CD4-positive, alpha-beta memory T cell (primary cell): ENCODE data around the gene HLA-DRB5. TPM values are rescaled to one million over a fixed set of nuclear protein-coding genes. Genes with fewer than 3 reads are reported as not detected.
"Not testable (repeated sequence)": the region's sequence is repeated elsewhere in the genome, so short reads cannot be mapped to it uniquely, and the experiment has no call there.

Source experiments
- CTCF ChIA-PET: fragments of 350-600 bp; sonication (Branson Sonifier 250); formaldehyde crosslinking; loops from one replicate; lab custom pipeline; 2021; ENCODE audit warnings: inconsistent platforms; ENCODE audit not compliant: partially characterized antibody; lab: Charles Lee
- POLR2A ChIA-PET: fragments of 350-600 bp; sonication (Branson Sonifier 250); formaldehyde crosslinking; loops from one replicate; lab custom pipeline; 2021; ENCODE audit not compliant: partially characterized antibody; lab: Charles Lee
- DNase-seq, 5 donors: peaks; one replicate each; pipeline versions ENCODE4 v3.0.0 to v3.0.0-alpha.2; 2020 to 2022; ENCODE audit warnings: mixed read lengths in 1 of 5
- H3K27ac ChIP-seq: one replicate; pipeline ENCODE4 v1.7.0; 2013; ENCODE audit warnings: low read depth, low read length
- H3K27me3 ChIP-seq: 2 replicates; pipeline ENCODE4 v1.7.0; 2013; ENCODE audit warnings: mild to moderate bottlenecking, low read length, moderate library complexity; ENCODE audit not compliant: insufficient read depth
- H3K36me3 ChIP-seq: 2 replicates; pipeline ENCODE4 v1.7.0; 2013; ENCODE audit warnings: mild to moderate bottlenecking, low read length, moderate library complexity; ENCODE audit not compliant: insufficient read depth
- H3K4me1 ChIP-seq: 2 replicates; pipeline ENCODE4 v1.7.0; 2013; ENCODE audit warnings: mild to moderate bottlenecking, low read length, moderate library complexity; ENCODE audit not compliant: insufficient read depth
- H3K4me3 ChIP-seq, 2 donors: one replicate each; pipeline ENCODE4 v1.7.0; 2013; ENCODE audit warnings: low read length in 2 of 2, mild to moderate bottlenecking in 1 of 2
- H3K9me3 ChIP-seq, 2 donors: one replicate each; pipeline ENCODE4 v1.7.0; 2013; ENCODE audit warnings: low read length in 2 of 2, control low read depth in 1 of 2; ENCODE audit not compliant: control insufficient read depth in 1 of 2
- H3K27ac Mint-ChIP-seq, 7 donors: one replicate each; pipeline ENCODE4 v1.8.0; 2020 to 2021; ENCODE audit warnings: mixed read lengths in 7 of 7, mild to moderate bottlenecking in 6 of 7, inconsistent platforms in 3 of 7, moderate library complexity in 3 of 7
- H3K27me3 Mint-ChIP-seq, 2 donors: one replicate each; pipeline ENCODE4 v1.8.0; 2020 to 2021; ENCODE audit warnings: mixed read lengths in 2 of 2
- H3K36me3 Mint-ChIP-seq, 2 donors: one replicate each; pipeline ENCODE4 v1.8.0; 2020 to 2021; ENCODE audit warnings: mixed read lengths in 2 of 2, inconsistent platforms in 1 of 2, mild to moderate bottlenecking in 1 of 2
- H3K4me1 Mint-ChIP-seq, 4 donors: one replicate each; pipeline ENCODE4 v1.8.0; 2020 to 2021; ENCODE audit warnings: mixed read lengths in 4 of 4, mild to moderate bottlenecking in 1 of 4
- H3K4me3 Mint-ChIP-seq, 8 donors: one replicate each; pipeline ENCODE4 v1.8.0; 2020 to 2021; ENCODE audit warnings: mixed read lengths in 8 of 8, mild to moderate bottlenecking in 7 of 8, moderate library complexity in 6 of 8, inconsistent platforms in 3 of 8
- H3K9me3 Mint-ChIP-seq, 8 donors: one replicate each; pipeline ENCODE4 v1.8.0; 2020 to 2021; ENCODE audit warnings: mixed read lengths in 8 of 8, mild to moderate bottlenecking in 5 of 8, inconsistent platforms in 3 of 8, moderate library complexity in 1 of 8
- intact Hi-C: fragments of 100-400 bp; cut with micrococcal nuclease; formaldehyde crosslinking; loops from one replicate; pipeline ENCODE4 v1.15.1; 2023
- polyA plus RNA-seq, 2 donors: library from polyadenylated mRNA; unstranded; fragments of 300-500 nt; fragmentation: Illumina TruSeq; gene quantifications; one replicate each; pipeline ENCODE4 v1.2.3, GENCODE V29; 2021
- total RNA-seq, 2 experiments: library from RNA; stranded (reverse); gene quantifications; one replicate each; pipeline ENCODE4 v1.2.3, GENCODE V29; 2021

HLA-DRB5 gene
- total RNA-seq (1 to 10 TPM in 1 of 2 experiments, under 1 TPM in 1; 0.86 to 1.9 TPM), polyA plus RNA-seq (10 to 100 TPM in 1 of 2 donors, under 1 TPM in 1; 0.46 to 14.2 TPM)

DNA sequence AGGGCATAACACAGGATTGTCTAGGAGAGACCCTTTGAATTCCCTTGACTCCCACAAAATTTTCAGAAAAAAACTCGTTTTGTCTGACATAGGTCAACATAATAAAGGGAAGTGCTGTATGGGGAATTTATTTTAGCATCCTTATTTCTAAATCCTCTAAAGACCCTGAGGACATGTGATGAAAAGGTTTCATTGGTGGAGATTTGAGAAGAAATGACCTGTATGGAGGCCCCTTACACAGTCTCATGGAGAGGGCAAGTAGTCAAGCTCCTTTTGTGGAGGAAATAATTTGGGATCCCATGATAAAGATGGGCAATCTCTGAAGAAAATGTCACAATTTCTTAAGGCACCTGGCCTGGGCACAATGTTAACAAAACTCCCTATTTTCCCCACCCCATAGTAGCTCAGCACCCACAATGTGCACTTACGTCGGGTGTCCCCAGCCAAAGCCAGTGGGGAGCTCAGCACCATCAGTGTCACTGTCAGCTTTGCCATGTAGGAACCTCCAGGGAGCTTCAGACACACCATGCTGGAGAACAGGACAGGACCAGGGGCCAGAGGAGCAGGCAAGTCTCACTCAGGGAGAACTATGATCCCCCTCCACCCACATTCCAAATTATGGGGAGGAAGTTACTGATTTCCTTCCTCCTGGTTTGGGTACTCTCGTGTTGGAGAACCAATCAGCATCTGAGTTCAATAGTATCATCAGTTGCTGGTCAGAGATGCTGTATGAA, at the start of gene HLA-DRB5:
Gene HLA-DRB5 (minus strand): TSS at position 591 of the 734 bp plus-strand sequence. CDS start 63 bp downstream, at position 528.
- Histone ChIP-seq H3K4me3 (peak within 1 kb of the TSS in 1 of 2 donors; percentile 43), H3K36me3 (no peaks in the 10 kb centered on the region), H3K27ac (peak within 1 kb of the TSS; percentile 21), H3K27me3 (no peaks in the 10 kb centered on the region), H3K4me1 (no peaks in the 10 kb centered on the region), H3K9me3 (no peaks in the 10 kb centered on the region)
- Mint-ChIP-seq H3K27me3 (peaks cover 0 to 1% of the 10 kb centered on the region in 2 donors), H3K4me1 (peaks cover 0 to 10% (median under 1%) of the 10 kb centered on the region in 4 donors), H3K36me3 (no peaks in the 10 kb centered on the region), H3K4me3 (peak within 1 kb of the TSS; percentile 40 to 78 (median 54)), H3K27ac (peak within 1 kb of the TSS in 5 of 7 donors; percentile 15 to 73 (median 36)), H3K9me3 (no peaks in the 10 kb centered on the region)
- ChIA-PET POLR2A (no interaction called here), CTCF (no interaction called here)
- peak in 2 of 5 donors; percentile 11 to 34 for DNase-seq
- intact Hi-C loops, result loop anchor here (2.0 kb wide), 1 partner anchor 59 kb away; the partner anchor contains the start of gene HLA-DRB1

- DNase-seq, result no peak
- Mint-ChIP-seq H3K4me1 (peaks cover 8 to 14% (median 10%) of the 10 kb centered on the region in 4 donors), H3K27me3 (peaks cover 2 to 8% of the 10 kb centered on the region in 2 donors), H3K27ac (peak overlapping the region in 1 of 7 donors; percentile 6), H3K36me3 (no peaks in the 10 kb centered on the region), H3K9me3 (peaks cover 0 to 2% (median 0%) of the 10 kb centered on the region in 8 donors), H3K4me3 (peak overlapping the region in 3 of 8 donors; percentile 12 to 26 (median 25))
- H3K4me1 ChIP-seq, result peaks cover 4% of the 10 kb centered on the region
- H3K27me3 ChIP-seq, result no peaks in the 10 kb centered on the region
- ChIA-PET POLR2A (no interaction called here), CTCF (no interaction called here)
- H3K4me3 ChIP-seq, result no peak overlapping the region
- no peaks in the 10 kb centered on the region for H3K9me3 ChIP-seq
- no peaks in the 10 kb centered on the region for H3K36me3 ChIP-seq
- H3K27ac ChIP-seq, result no peak overlapping the region
- intact Hi-C loops, result no loop called here
Observed at GRCh38 chr6:32578962-32579361, 48.9 kb upstream of the HLA-DRB5 start.

DNA sequence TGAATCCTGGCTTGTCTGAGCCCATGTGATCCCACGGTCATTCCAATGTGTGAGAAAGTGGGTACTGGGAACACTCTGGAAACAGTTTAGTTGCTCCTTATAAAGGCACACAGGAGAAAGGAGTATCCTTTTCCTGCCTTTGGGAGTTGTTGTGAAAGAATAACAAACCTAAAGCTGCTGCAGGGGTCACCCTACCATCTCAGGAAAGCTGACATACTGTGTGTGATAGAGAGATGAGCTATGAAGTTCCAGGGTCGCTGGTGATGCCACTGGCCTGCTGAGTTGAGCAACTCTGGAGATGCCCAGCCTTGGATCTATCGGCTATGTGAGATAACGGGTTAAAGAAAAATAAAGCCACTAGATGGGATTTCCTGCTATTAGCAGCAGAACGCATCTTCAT, 47.4 kb upstream of the HLA-DRB5 start:
- POLR2A ChIA-PET, H3K27me3 ChIP-seq, H3K36me3 ChIP-seq, H3K4me3 ChIP-seq, H3K27ac Mint-ChIP-seq, H3K27me3 Mint-ChIP-seq, intact Hi-C loops, H3K4me3 Mint-ChIP-seq, H3K4me1 ChIP-seq, CTCF ChIA-PET, H3K36me3 Mint-ChIP-seq, H3K9me3 Mint-ChIP-seq, H3K27ac ChIP-seq, DNase-seq, H3K9me3 ChIP-seq: not testable (repeated sequence)
- peaks cover 2 to 11% (median 8%) of the 10 kb centered on the region in 4 donors for H3K4me1 Mint-ChIP-seq

- H3K4me1 Mint-ChIP-seq, result peaks cover 2 to 11% (median 8%) of the 10 kb centered on the region in 4 donors
- Histone ChIP-seq H3K9me3 (no peaks in the 10 kb centered on the region), H3K27me3 (no peaks in the 10 kb centered on the region), H3K36me3 (no peaks in the 10 kb centered on the region), H3K4me3 (no peak overlapping the region), H3K27ac (no peak overlapping the region), H3K4me1 (peaks cover 4% of the 10 kb centered on the region)
- H3K36me3 Mint-ChIP-seq, result no peaks in the 10 kb centered on the region
- no peak overlapping the region for H3K4me3 Mint-ChIP-seq
- ChIA-PET CTCF (no interaction called here), POLR2A (no interaction called here)
- peaks cover 2 to 8% of the 10 kb centered on the region in 2 donors for H3K27me3 Mint-ChIP-seq
- no peak for DNase-seq
- H3K9me3 Mint-ChIP-seq, result no peaks in the 10 kb centered on the region
- no peak overlapping the region for H3K27ac Mint-ChIP-seq
- intact Hi-C loops, result no loop called here
Observed at GRCh38 chr6:32576250-32576649, 46.2 kb upstream of the HLA-DRB5 start.

GRCh38 chr6:32570363-32570905, 40.3 kb upstream of the HLA-DRB5 start:
- no peaks in the 10 kb centered on the region for H3K9me3 ChIP-seq
- intact Hi-C loops, result no loop called here
- no peaks in the 10 kb centered on the region for H3K36me3 ChIP-seq
- Mint-ChIP-seq H3K4me1 (peaks cover 0 to 10% (median 3%) of the 10 kb centered on the region in 4 donors), H3K27ac (no peak overlapping the region), H3K9me3 (no peaks in the 10 kb centered on the region), H3K27me3 (peaks cover 2 to 6% of the 10 kb centered on the region in 2 donors), H3K36me3 (no peaks in the 10 kb centered on the region), H3K4me3 (no peak overlapping the region)
- no peaks in the 10 kb centered on the region for H3K4me1 ChIP-seq
- no peaks in the 10 kb centered on the region for H3K27me3 ChIP-seq
- DNase-seq, result no peak
- CTCF ChIA-PET, result no interaction called here
- H3K4me3 ChIP-seq, result no peak overlapping the region
- no peak overlapping the region for H3K27ac ChIP-seq
- POLR2A ChIA-PET, result no interaction called here

GRCh38 chr6:32568561-32568960, 38.5 kb upstream of the HLA-DRB5 start:
- intact Hi-C loops, result no loop called here
- DNase-seq, result no peak
- CTCF ChIA-PET, result no interaction called here

GRCh38 chr6:32566957-32567356, 36.9 kb upstream of the HLA-DRB5 start:
- peaks cover 4 to 12% of the 10 kb centered on the region in 2 donors for H3K27me3 Mint-ChIP-seq
- DNase-seq, result no peak
- H3K9me3 Mint-ChIP-seq, result no peaks in the 10 kb centered on the region
- ChIA-PET POLR2A (no interaction called here), CTCF (no interaction called here)
- Histone ChIP-seq H3K27ac (no peak overlapping the region), H3K27me3 (no peaks in the 10 kb centered on the region), H3K36me3 (no peaks in the 10 kb centered on the region), H3K9me3 (no peaks in the 10 kb centered on the region), H3K4me1 (no peaks in the 10 kb centered on the region), H3K4me3 (no peak overlapping the region)
- no peak overlapping the region for H3K4me3 Mint-ChIP-seq
- no peaks in the 10 kb centered on the region for H3K36me3 Mint-ChIP-seq
- intact Hi-C loops, result no loop called here
- H3K4me1 Mint-ChIP-seq, result peaks cover 0 to 10% (median 3%) of the 10 kb centered on the region in 4 donors
- peak overlapping the region in 1 of 7 donors; percentile 53 for H3K27ac Mint-ChIP-seq

More at GRCh38 chr6:32568561-32568960, 38.5 kb upstream of the HLA-DRB5 start:
- no peaks in the 10 kb centered on the region for H3K36me3 ChIP-seq
- H3K4me3 ChIP-seq, result no peak overlapping the region
- POLR2A ChIA-PET, result no interaction called here
- Mint-ChIP-seq H3K9me3 (no peaks in the 10 kb centered on the region), H3K27me3 (peaks cover 2 to 3% of the 10 kb centered on the region in 2 donors), H3K4me3 (no peak overlapping the region), H3K27ac (peak overlapping the region in 1 of 7 donors; percentile 53), H3K4me1 (peaks cover 0 to 10% (median 3%) of the 10 kb centered on the region in 4 donors), H3K36me3 (no peaks in the 10 kb centered on the region)
- no peaks in the 10 kb centered on the region for H3K27me3 ChIP-seq
- no peak overlapping the region for H3K27ac ChIP-seq
- no peaks in the 10 kb centered on the region for H3K9me3 ChIP-seq
- H3K4me1 ChIP-seq, result no peaks in the 10 kb centered on the region
